Panc1 (cell line): ENCODE data around the gene UBLCP1. TPM values are rescaled to one million over a fixed set of nuclear protein-coding genes. Genes with fewer than 3 reads are reported as not detected.

Experiments used
- ATAC-seq: fragments of 200-7000 bp; cut with Tn5 transposase; 2 replicates; pipeline ENCODE4 v1.9.1; 2020; ENCODE audit warnings: mild to moderate bottlenecking, moderate library complexity
- BruUV-seq: library from RNA; stranded (reverse); fragments of 400-500 nt; replicated peaks from 2 replicates; lab custom pipeline; 2021; lab: Mats Ljungman, UMichigan
- CTCF ChIA-PET: fragments of 300-600 bp; sonication (Branson Sonifier 250); formaldehyde crosslinking; loops from one replicate; lab custom pipeline; 2022; ENCODE audit warnings: antibody characterized with exemption; lab: Charles Lee
- POLR2A ChIA-PET: fragments of 300-600 bp; sonication (Branson Sonifier 250); formaldehyde crosslinking; loops from one replicate; lab custom pipeline; 2022; ENCODE audit warnings: antibody characterized with exemption; lab: Charles Lee
- DNase-seq: peaks from one replicate; pipeline ENCODE4 v3.0.0-alpha.2; 2010; ENCODE audit warnings: low read depth, low spot score
- H3K27ac ChIP-seq: 2 replicates; pipeline ENCODE4 v1.5.1; 2011; ENCODE audit warnings: mild to moderate bottlenecking, low read length, inconsistent platforms
- H3K27me3 ChIP-seq: fragments of 200-500 bp; sonication (Bioruptor generic); 2 replicates; pipeline ENCODE4 v1.6.0; 2014; ENCODE audit warnings: low read length, inconsistent platforms; ENCODE audit not compliant: control insufficient read depth, insufficient read depth
- H3K36me3 ChIP-seq: fragments of 200-500 bp; sonication (Bioruptor generic); 2 replicates; pipeline ENCODE4 v1.5.1; 2014; ENCODE audit warnings: inconsistent platforms, mild to moderate bottlenecking, low read length, moderate library complexity; ENCODE audit not compliant: control insufficient read depth, insufficient read depth
- H3K4me1 ChIP-seq: 2 replicates; pipeline ENCODE4 v1.5.1; 2011; ENCODE audit warnings: inconsistent platforms, mild to moderate bottlenecking, low read length, moderate library complexity; ENCODE audit not compliant: control insufficient read depth, insufficient read depth
- H3K4me3 ChIP-seq, 2 experiments: 2 replicates each; pipeline ENCODE4 v1.5.1; 2011 to 2012; ENCODE audit warnings: low read depth in 2 of 2, low read length in 2 of 2, mild to moderate bottlenecking in 2 of 2, inconsistent platforms in 1 of 2, moderate library complexity in 1 of 2
- H3K9me3 ChIP-seq: fragments of 200-500 bp; sonication (Bioruptor generic); 2 replicates; pipeline ENCODE4 v1.5.1; 2014; ENCODE audit warnings: low read depth, mild to moderate bottlenecking, inconsistent platforms, low read length, moderate library complexity; ENCODE audit not compliant: control insufficient read depth, insufficient read depth
- CTCF ChIP-seq: fragments of 450-650 bp; IDR thresholded peaks from 2 replicates; pipeline ENCODE4 v1.5.1; 2017; ENCODE audit warnings: mild to moderate bottlenecking
- POLR2AphosphoS5 ChIP-seq: IDR thresholded peaks from 2 replicates; pipeline ENCODE4 v1.6.1; 2012; ENCODE audit warnings: mild to moderate bottlenecking, low read depth, low read length, moderate library complexity
- REST ChIP-seq, 2 experiments: IDR thresholded peaks; 2 replicates each; pipeline ENCODE4 v1.6.1; 2011 to 2012; ENCODE audit warnings: low read depth in 2 of 2, control low read depth in 1 of 2, low read length in 1 of 2, mild to moderate bottlenecking in 1 of 2, moderate library complexity in 1 of 2; ENCODE audit not compliant: insufficient read depth in 1 of 2
- SIN3A ChIP-seq: IDR thresholded peaks from 2 replicates; pipeline ENCODE4 v1.6.1; 2012; ENCODE audit warnings: low read depth, mild to moderate bottlenecking, low read length, moderate library complexity, borderline replicate concordance; ENCODE audit not compliant: insufficient read depth
- TCF7L2 ChIP-seq: IDR thresholded peaks from 2 replicates; pipeline ENCODE4 v1.6.1; 2011; ENCODE audit warnings: mild to moderate bottlenecking, low read depth, low read length, inconsistent platforms
- in situ Hi-C: cut with HindIII; loops from 2 replicates; pipeline ENCODE4 v1.10.0; 2016; ENCODE audit warnings: low sequenced_read_pairs, low pct_unique_long_range_greater_than_20kb
- intact Hi-C: fragments of 100-400 bp; cut with micrococcal nuclease; formaldehyde crosslinking; loops from one replicate; pipeline ENCODE4 v1.10.0; 2022; ENCODE audit not compliant: unreplicated experiment
- total RNA-seq: library from RNA; stranded (reverse); gene quantifications from one replicate; pipeline ENCODE4 v1.2.1, GENCODE V29; 2021; ENCODE audit not compliant: unreplicated experiment

Gene UBLCP1
- total RNA-seq, 1 experiment from 2014 or later = 31.8 TPM

- ChIA-PET CTCF (no interaction called here), POLR2A (interaction anchor here (0.6 kb wide), 1 partner anchor 51 kb away, joined by 5 read pairs; no protein-coding TSS in a partner anchor)
- Histone ChIP-seq H3K4me3 (no peak overlapping the region), H3K4me1 (peaks cover 4% of the 10 kb centered on the region; the same call in 1 of the 2 replicates), H3K36me3 (no peaks in the 10 kb centered on the region), H3K9me3 (no peaks in the 10 kb centered on the region), H3K27ac (no peak overlapping the region), H3K27me3 (no peaks in the 10 kb centered on the region)
- ATAC-seq (no peak), DNase-seq (no peak)
- intact Hi-C loops = no loop called here
- BruUV-seq = no TSS peak
- TF ChIP-seq POLR2AphosphoS5 = no peak
- no peak for TF ChIP-seq CTCF
- TF ChIP-seq SIN3A = no peak
- TF ChIP-seq REST (IDR thresholded peaks at IDR 0.05; ENCODE audit: insufficient read depth in 1 of 2, low read depth in 2 of 2, low read length in 1 of 2) = no peak
- no peak for TF ChIP-seq TCF7L2
- in situ Hi-C loops = no loop called here
Observed at GRCh38 chr5:159215886-159216285, 47.2 kb upstream of the UBLCP1 start.

- Histone ChIP-seq H3K27me3 (no peaks in the 10 kb centered on the region), H3K4me3 (no peak overlapping the region), H3K9me3 (no peaks in the 10 kb centered on the region), H3K27ac (no peak overlapping the region), H3K4me1 (peaks cover 2% of the 10 kb centered on the region; the same call in 1 of the 2 replicates), H3K36me3 (no peaks in the 10 kb centered on the region)
- in situ Hi-C loops = no loop called here
- DNase-seq = no peak
- no TSS peak for BruUV-seq
- intact Hi-C loops = no loop called here
- ATAC-seq = no peak
- TF ChIP-seq TCF7L2 (no peak), REST (IDR thresholded peaks at IDR 0.05; ENCODE audit: insufficient read depth in 1 of 2, low read depth in 2 of 2, low read length in 1 of 2) (no peak), SIN3A (no peak), POLR2AphosphoS5 (no peak), CTCF (no peak; the same call in 1 of the 2 replicates)
- POLR2A ChIA-PET = no interaction called here
- CTCF ChIA-PET = no interaction called here
Observed at GRCh38 chr5:159216454-159216853, 46.6 kb upstream of the UBLCP1 start.
